ENCODE data around the gene SGTA. TPM values are rescaled to one million over a fixed set of nuclear protein-coding genes. Genes with fewer than 3 reads are reported as not detected.

Gene SGTA
- total RNA-seq, 1 donor from 2014 or later, result 29.8 TPM

GRCh38 chr19:2726160-2726855 lies 56.8 kb downstream of the SGTA start:
- Histone ChIP-seq H3K36me3 (no peaks in the 10 kb centered on the region), H3K4me3 (no peak overlapping the region), H3K9me3 (no peaks in the 10 kb centered on the region), H3K27me3 (no peaks in the 10 kb centered on the region), H3K4me1 (peaks cover 7 to 10% of the 10 kb centered on the region in 2 donors), H3K27ac (no peak overlapping the region)
- no peak for DNase-seq (ENCODE audit: low spot score in 2 of 2)
- intact Hi-C loops (cut with DNase I), result no loop called here
- no peak for TF ChIP-seq CTCF (IDR thresholded peaks at IDR 0.05)

- H3K27ac ChIP-seq, result peak overlapping the region in 1 of 2 donors; percentile 58
- TF ChIP-seq CTCF (IDR thresholded peaks at IDR 0.05), result no peak
- intact Hi-C loops (cut with DNase I), result no loop called here
- H3K27me3 ChIP-seq, result peaks cover 11% of the 10 kb centered on the region
- H3K4me3 ChIP-seq, result no peak overlapping the region
- no peaks in the 10 kb centered on the region for H3K36me3 ChIP-seq
- no peak for DNase-seq (ENCODE audit: low spot score in 2 of 2)
- H3K4me1 ChIP-seq, result peaks cover 16 to 17% of the 10 kb centered on the region in 2 donors
- no peaks in the 10 kb centered on the region for H3K9me3 ChIP-seq
Observed at GRCh38 chr19:2724148-2724557, 58.9 kb downstream of the SGTA start.

- Histone ChIP-seq H3K4me1 (peaks cover 16 to 17% of the 10 kb centered on the region in 2 donors), H3K27me3 (peaks cover 11% of the 10 kb centered on the region), H3K27ac (peak overlapping the region; percentile 44 to 58), H3K36me3 (no peaks in the 10 kb centered on the region), H3K4me3 (no peak overlapping the region), H3K9me3 (no peaks in the 10 kb centered on the region)
- no peak for DNase-seq (ENCODE audit: low spot score in 2 of 2)
- no peak for TF ChIP-seq CTCF (IDR thresholded peaks at IDR 0.05)
- intact Hi-C loops (cut with DNase I), result loop anchor here (1.0 kb wide), 1 partner anchor 17 kb away; the partner anchor contains the start of gene SLC39A3
Observed at GRCh38 chr19:2723747-2724146, 59.3 kb downstream of the SGTA start.

- Histone ChIP-seq H3K27ac (peak overlapping the region; percentile 44 to 58), H3K4me1 (peaks cover 16 to 17% of the 10 kb centered on the region in 2 donors), H3K27me3 (peaks cover 11% of the 10 kb centered on the region), H3K36me3 (no peaks in the 10 kb centered on the region), H3K9me3 (no peaks in the 10 kb centered on the region), H3K4me3 (peak overlapping the region in 1 of 2 donors; percentile 40)
- DNase-seq (ENCODE audit: low spot score in 2 of 2), result no peak
- intact Hi-C loops (cut with DNase I), result loop anchor here (1.0 kb wide), 1 partner anchor 17 kb away; the partner anchor contains the start of gene SLC39A3
- TF ChIP-seq CTCF (IDR thresholded peaks at IDR 0.05), result no peak
Observed at GRCh38 chr19:2723345-2723715, 59.7 kb downstream of the SGTA start.

- peak; percentile 74 to 90 for DNase-seq (ENCODE audit: low spot score in 2 of 2)
- Histone ChIP-seq H3K36me3 (no peaks in the 10 kb centered on the region), H3K4me1 (peaks cover 16 to 17% of the 10 kb centered on the region in 2 donors), H3K27ac (peak overlapping the region; percentile 44 to 58), H3K9me3 (no peaks in the 10 kb centered on the region), H3K27me3 (peaks cover 11% of the 10 kb centered on the region), H3K4me3 (peak overlapping the region in 1 of 2 donors; percentile 40)
- intact Hi-C loops (cut with DNase I), result loop anchor here (1.0 kb wide), 1 partner anchor 18 kb away; the partner anchor contains the start of gene SLC39A3
- no peak for TF ChIP-seq CTCF (IDR thresholded peaks at IDR 0.05)
Observed at GRCh38 chr19:2722541-2723344, 60.3 kb downstream of the SGTA start.

All from ascending aorta (tissue), 2 donors.